HepG2 (cell line): ENCODE results near the gene WBP1. TPM values are rescaled to one million over a fixed set of nuclear protein-coding genes. Genes with fewer than 3 reads are reported as not detected.

ENCODE experiments used
- CCDC6 ChIP-seq: sonication (generic); formaldehyde crosslinking; IDR thresholded peaks from 2 replicates; pipeline ENCODE4 v1.8.1; 2022; ENCODE audit warnings: mild to moderate bottlenecking, missing genetic modification reagents, moderate library complexity
- DR1 ChIP-seq: sonication (generic); formaldehyde crosslinking; IDR thresholded peaks from 2 replicates; pipeline ENCODE4 v1.8.0; 2021; ENCODE audit warnings: mild to moderate bottlenecking, missing genetic modification reagents, inconsistent platforms
- EHMT2 ChIP-seq: fragments of 200-600 bp; sonication (generic); IDR thresholded peaks from 2 replicates; pipeline ENCODE4 v1.7.0; 2017; ENCODE audit warnings: antibody characterized with exemption, low read depth, low read length, borderline replicate concordance
- GMEB1 ChIP-seq: sonication (generic); formaldehyde crosslinking; IDR thresholded peaks from 2 replicates; pipeline ENCODE4 v1.5.1; 2020; ENCODE audit warnings: missing genetic modification reagents, mild to moderate bottlenecking, borderline replicate concordance
- GTF2F1 ChIP-seq: fragments of 150-350 bp; IDR thresholded peaks from 2 replicates; pipeline ENCODE4 v1.6.1; 2014; ENCODE audit warnings: low read length
- NONO ChIP-seq, 2 experiments: fragments of 450-650 bp in 1 of 2; sonication (generic) in 1 of 2; formaldehyde crosslinking in 1 of 2; IDR thresholded peaks in 1 of 2; conservative IDR thresholded peaks in 1 of 2; 2 replicates each; pipeline versions ENCODE4 v1.6.1 to v1.8.0; 2017 to 2022; ENCODE audit warnings: mild to moderate bottlenecking in 1 of 2, missing genetic modification reagents in 1 of 2, moderate library complexity in 1 of 2
- REL ChIP-seq: sonication (generic); formaldehyde crosslinking; conservative IDR thresholded peaks from 2 replicates; pipeline ENCODE4 v1.8.0; 2022; ENCODE audit warnings: mild to moderate bottlenecking, missing genetic modification reagents, moderate library complexity
- ZBTB10 ChIP-seq: sonication (generic); formaldehyde crosslinking; IDR thresholded peaks from 2 replicates; pipeline ENCODE4 v1.4.0; 2020; ENCODE audit warnings: missing genetic modification reagents, borderline replicate concordance
- ZBTB8A ChIP-seq: sonication (generic); formaldehyde crosslinking; IDR thresholded peaks from 2 replicates; pipeline ENCODE4 v1.4.0; 2020; ENCODE audit warnings: mild to moderate bottlenecking, low read depth, missing genetic modification reagents, borderline replicate concordance
- ZFP62 ChIP-seq: sonication (generic); formaldehyde crosslinking; IDR thresholded peaks from 2 replicates; pipeline ENCODE4 v1.4.0; 2020; ENCODE audit warnings: missing genetic modification reagents
- ZNF180 ChIP-seq: sonication (generic); formaldehyde crosslinking; IDR thresholded peaks from 2 replicates; pipeline ENCODE4 v1.4.0; 2020; ENCODE audit warnings: low read depth, missing genetic modification reagents, borderline replicate concordance
- ZNF275 ChIP-seq: sonication (generic); formaldehyde crosslinking; IDR thresholded peaks from 2 replicates; pipeline ENCODE4 v1.8.0; 2022; ENCODE audit warnings: missing genetic modification reagents, mild to moderate bottlenecking, inconsistent platforms, borderline replicate concordance
- ZNF329 ChIP-seq: sonication (generic); formaldehyde crosslinking; IDR thresholded peaks from 2 replicates; pipeline ENCODE4 v1.9.0; 2021; ENCODE audit warnings: low read depth, mild to moderate bottlenecking, missing genetic modification reagents
- ZNF441 ChIP-seq: sonication (generic); formaldehyde crosslinking; IDR thresholded peaks from 2 replicates; pipeline ENCODE4 v1.7.0; 2021; ENCODE audit warnings: missing genetic modification reagents, borderline replicate concordance
- ZNF609 ChIP-seq: sonication (generic); formaldehyde crosslinking; IDR thresholded peaks from 2 replicates; pipeline ENCODE4 v1.4.0; 2020; ENCODE audit warnings: mild to moderate bottlenecking, missing genetic modification reagents, borderline replicate concordance
- ZNF674 ChIP-seq: sonication (generic); formaldehyde crosslinking; IDR thresholded peaks from 2 replicates; pipeline ENCODE4 v1.5.0; 2020; ENCODE audit warnings: low read depth, mild to moderate bottlenecking, missing genetic modification reagents
- ZNF761 ChIP-seq: sonication (generic); formaldehyde crosslinking; conservative IDR thresholded peaks from 2 replicates; pipeline ENCODE4 v1.4.0; 2020; ENCODE audit warnings: mild to moderate bottlenecking, missing genetic modification reagents
- ZNF776 ChIP-seq: sonication (generic); formaldehyde crosslinking; IDR thresholded peaks from 2 replicates; pipeline ENCODE4 v1.4.0; 2020; ENCODE audit warnings: mild to moderate bottlenecking, missing genetic modification reagents
- polyA plus RNA-seq, 8 experiments: library from polyadenylated mRNA; depleted of rRNA in 3 of 8; stranded (reverse) in 7 of 8; unstranded in 1 of 8; fragments of >200 nt; fragmentation: Illumina TruSeq in 4 of 8; extraction: Trizol in 4 of 8; gene quantifications; 2 replicates each; pipeline versions ENCODE4 v1.2.1 to v1.2.3, GENCODE V29; 2011 to 2016; ENCODE audit warnings: low read depth in 4 of 8, missing spikeins in 1 of 8, mixed read lengths in 1 of 8; ENCODE audit not compliant: insufficient read depth in 1 of 8
- total RNA-seq, 5 experiments: library from RNA; depleted of rRNA; stranded (reverse); fragments of >200 nt; fragmentation: Illumina TruSeq; extraction: Trizol; gene quantifications; 2 replicates each; pipeline ENCODE4 v1.2.3, GENCODE V29; 2016; ENCODE audit warnings: low read depth in 1 of 5

The WBP1 gene
- total and polyA plus RNA-seq, 2 of the 13 experiments (the other 11 are each of a cell fraction or from before 2014, with no cell fraction given): 38.8 to 85.7 TPM

- no peak for TF ChIP-seq ZBTB10 (CRISPR knock-in tag)
- TF ChIP-seq CCDC6 (CRISPR knock-in tag): no peak
- TF ChIP-seq REL (CRISPR knock-in tag): no peak
- TF ChIP-seq ZNF609 (CRISPR knock-in tag): no peak
- TF ChIP-seq ZFP62: no peak
- no peak for TF ChIP-seq DR1
- no peak for TF ChIP-seq ZNF441 (CRISPR knock-in tag)
- no peak for TF ChIP-seq NONO (IDR thresholded peaks at IDR 0.05)
- TF ChIP-seq NONO (CRISPR knock-in tag; conservative IDR thresholded peaks at IDR 0.05): peak; percentile 51; the same call in 1 of the 2 replicates
- TF ChIP-seq ZNF761 (CRISPR knock-in tag): no peak
- TF ChIP-seq ZNF674: no peak
- TF ChIP-seq GMEB1 (CRISPR knock-in tag): no peak
- TF ChIP-seq ZNF275 (CRISPR knock-in tag): no peak
- TF ChIP-seq GTF2F1: no peak
- TF ChIP-seq ZNF329 (CRISPR knock-in tag): no peak
- TF ChIP-seq EHMT2: no peak
- TF ChIP-seq ZNF180 (CRISPR knock-in tag): no peak
- no peak for TF ChIP-seq ZBTB8A (CRISPR knock-in tag)
- TF ChIP-seq ZNF776: no peak
These were observed 43.3 kb downstream of the WBP1 start (continued) for GRCh38 chr2:74501335-74502071.
